Stimulated activated naive CD8-positive, alpha-beta T cell treated with anti-CD3 and anti-CD28 coated beads, Interleukin-15, Interleukin-2, amounts not matched to agents 100 ng/mL and 50 ng/mL, for 24 hours (primary cell): ENCODE results near the gene PTPRS.
"Not testable (repeated sequence)": the region's sequence is repeated elsewhere in the genome, so short reads cannot be mapped to it uniquely, and the experiment has no call there.

ENCODE experiments used
- H3K27ac Mint-ChIP-seq: one replicate; pipeline ENCODE4 v1.8.0; 2021; ENCODE audit warnings: mild to moderate bottlenecking, mixed read lengths
- H3K27me3 Mint-ChIP-seq: one replicate; pipeline ENCODE4 v1.8.0; 2021; ENCODE audit warnings: mixed read lengths
- H3K36me3 Mint-ChIP-seq: one replicate; pipeline ENCODE4 v1.8.0; 2021; ENCODE audit warnings: low read depth, mixed read lengths
- H3K4me1 Mint-ChIP-seq: one replicate; pipeline ENCODE4 v1.8.0; 2021; ENCODE audit warnings: low read depth, mixed read lengths
- H3K4me3 Mint-ChIP-seq: one replicate; pipeline ENCODE4 v1.8.0; 2021; ENCODE audit warnings: mild to moderate bottlenecking, mixed read lengths
- H3K9me3 Mint-ChIP-seq: one replicate; pipeline ENCODE4 v1.8.0; 2021; ENCODE audit warnings: mixed read lengths

Gene PTPRS

GRCh38 chr19:5330307-5330720, 10.3 kb downstream of the PTPRS start:
- Mint-ChIP-seq H3K9me3 (no peaks in the 10 kb centered on the region), H3K27ac (no peak overlapping the region), H3K4me1 (peaks cover 2% of the 10 kb centered on the region), H3K4me3 (no peak overlapping the region), H3K36me3 (no peaks in the 10 kb centered on the region), H3K27me3 (peaks cover 20% of the 10 kb centered on the region)

- no peaks in the 10 kb centered on the region for H3K9me3 Mint-ChIP-seq
- H3K36me3 Mint-ChIP-seq = no peaks in the 10 kb centered on the region
- H3K4me1 Mint-ChIP-seq = no peaks in the 10 kb centered on the region
- peaks cover 8% of the 10 kb centered on the region for H3K27me3 Mint-ChIP-seq
- H3K27ac Mint-ChIP-seq = no peak overlapping the region
- H3K4me3 Mint-ChIP-seq = no peak overlapping the region
Observed at GRCh38 chr19:5329141-5329540, 11.5 kb downstream of the PTPRS start.

- H3K27ac Mint-ChIP-seq, H3K4me1 Mint-ChIP-seq, H3K27me3 Mint-ChIP-seq: not testable (repeated sequence)
Observed at GRCh38 chr19:5328407-5328806, 12.2 kb downstream of the PTPRS start.

GRCh38 chr19:5326986-5327623, 13.5 kb downstream of the PTPRS start:
- H3K9me3 Mint-ChIP-seq = no peaks in the 10 kb centered on the region
- H3K27ac Mint-ChIP-seq = no peak overlapping the region
- peaks cover 4% of the 10 kb centered on the region for H3K4me1 Mint-ChIP-seq
- H3K27me3 Mint-ChIP-seq = peaks cover 14% of the 10 kb centered on the region
- H3K36me3 Mint-ChIP-seq = no peaks in the 10 kb centered on the region
- no peak overlapping the region for H3K4me3 Mint-ChIP-seq

More at GRCh38 chr19:5328407-5328806, 12.2 kb downstream of the PTPRS start:
- not testable (repeated sequence) for H3K9me3 Mint-ChIP-seq, H3K36me3 Mint-ChIP-seq, H3K4me3 Mint-ChIP-seq

- H3K4me3 Mint-ChIP-seq = no peak overlapping the region
- no peaks in the 10 kb centered on the region for H3K36me3 Mint-ChIP-seq
- no peaks in the 10 kb centered on the region for H3K9me3 Mint-ChIP-seq
- H3K27me3 Mint-ChIP-seq = peaks cover 15% of the 10 kb centered on the region
- H3K4me1 Mint-ChIP-seq = peaks cover 10% of the 10 kb centered on the region
- H3K27ac Mint-ChIP-seq = no peak overlapping the region
Observed at GRCh38 chr19:5326545-5326944, 14.1 kb downstream of the PTPRS start.

- Mint-ChIP-seq H3K4me1 (peaks cover 13% of the 10 kb centered on the region), H3K9me3 (no peaks in the 10 kb centered on the region), H3K36me3 (no peaks in the 10 kb centered on the region), H3K4me3 (no peak overlapping the region), H3K27me3 (peaks cover 18% of the 10 kb centered on the region), H3K27ac (no peak overlapping the region)
Observed at GRCh38 chr19:5324947-5325346, 15.7 kb downstream of the PTPRS start.

- H3K4me3 Mint-ChIP-seq = no peak overlapping the region
- peaks cover 18% of the 10 kb centered on the region for H3K27me3 Mint-ChIP-seq
- no peaks in the 10 kb centered on the region for H3K9me3 Mint-ChIP-seq
- H3K27ac Mint-ChIP-seq = no peak overlapping the region
- H3K4me1 Mint-ChIP-seq = peaks cover 13% of the 10 kb centered on the region
- no peaks in the 10 kb centered on the region for H3K36me3 Mint-ChIP-seq
Observed at GRCh38 chr19:5323475-5323811, 17.2 kb downstream of the PTPRS start.

GRCh38 chr19:5321851-5322681, 18.5 kb downstream of the PTPRS start:
- Mint-ChIP-seq H3K36me3 (no peaks in the 10 kb centered on the region), H3K27me3 (peaks cover 15% of the 10 kb centered on the region), H3K9me3 (no peaks in the 10 kb centered on the region), H3K4me1 (peaks cover 13% of the 10 kb centered on the region), H3K4me3 (no peak overlapping the region), H3K27ac (no peak overlapping the region)

- Mint-ChIP-seq H3K9me3 (no peaks in the 10 kb centered on the region), H3K36me3 (no peaks in the 10 kb centered on the region), H3K27ac (no peak overlapping the region), H3K27me3 (peaks cover 15% of the 10 kb centered on the region), H3K4me3 (no peak overlapping the region), H3K4me1 (peaks cover 13% of the 10 kb centered on the region)
Observed at GRCh38 chr19:5321066-5321642, 19.5 kb downstream of the PTPRS start.

- H3K27ac Mint-ChIP-seq = no peak overlapping the region
- peaks cover 13% of the 10 kb centered on the region for H3K4me1 Mint-ChIP-seq
- no peaks in the 10 kb centered on the region for H3K9me3 Mint-ChIP-seq
- H3K36me3 Mint-ChIP-seq = no peaks in the 10 kb centered on the region
- H3K27me3 Mint-ChIP-seq = peaks cover 15% of the 10 kb centered on the region
- H3K4me3 Mint-ChIP-seq = no peak overlapping the region
Observed at GRCh38 chr19:5319516-5319915, 21.1 kb downstream of the PTPRS start.

GRCh38 chr19:5318306-5318705, 22.3 kb downstream of the PTPRS start:
- Mint-ChIP-seq H3K27me3 (peaks cover 10% of the 10 kb centered on the region), H3K36me3 (no peaks in the 10 kb centered on the region), H3K4me3 (no peak overlapping the region), H3K4me1 (peaks cover 13% of the 10 kb centered on the region), H3K27ac (no peak overlapping the region), H3K9me3 (no peaks in the 10 kb centered on the region)

GRCh38 chr19:5317321-5317720, 23.3 kb downstream of the PTPRS start:
- Mint-ChIP-seq H3K9me3 (no peaks in the 10 kb centered on the region), H3K36me3 (no peaks in the 10 kb centered on the region), H3K27me3 (peaks cover 3% of the 10 kb centered on the region), H3K4me3 (no peak overlapping the region), H3K27ac (no peak overlapping the region), H3K4me1 (peaks cover 10% of the 10 kb centered on the region)

GRCh38 chr19:5316138-5316537, 24.5 kb downstream of the PTPRS start:
- Mint-ChIP-seq H3K9me3 (no peaks in the 10 kb centered on the region), H3K36me3 (no peaks in the 10 kb centered on the region), H3K27ac (no peak overlapping the region), H3K27me3 (peaks cover 3% of the 10 kb centered on the region), H3K4me3 (no peak overlapping the region), H3K4me1 (no peaks in the 10 kb centered on the region)

GRCh38 chr19:5314907-5315298, 25.7 kb downstream of the PTPRS start:
- Mint-ChIP-seq H3K9me3 (no peaks in the 10 kb centered on the region), H3K4me1 (no peaks in the 10 kb centered on the region), H3K36me3 (no peaks in the 10 kb centered on the region), H3K27ac (no peak overlapping the region), H3K4me3 (no peak overlapping the region), H3K27me3 (peaks cover 3% of the 10 kb centered on the region)

GRCh38 chr19:5314012-5314906, 26.4 kb downstream of the PTPRS start:
- Mint-ChIP-seq H3K4me3 (no peak overlapping the region), H3K4me1 (no peaks in the 10 kb centered on the region), H3K36me3 (no peaks in the 10 kb centered on the region), H3K27me3 (peaks cover 3% of the 10 kb centered on the region), H3K9me3 (no peaks in the 10 kb centered on the region), H3K27ac (no peak overlapping the region)
